GM18861 (cell line): Measurements from ENCODE around the gene USP22.

Experiments
- ATAC-seq: cut with Tn5 transposase; IDR thresholded peaks from one replicate; pipeline ENCODE4 v1.9.1; 2021; ENCODE audit not compliant: unreplicated experiment

USP22 gene

DNA sequence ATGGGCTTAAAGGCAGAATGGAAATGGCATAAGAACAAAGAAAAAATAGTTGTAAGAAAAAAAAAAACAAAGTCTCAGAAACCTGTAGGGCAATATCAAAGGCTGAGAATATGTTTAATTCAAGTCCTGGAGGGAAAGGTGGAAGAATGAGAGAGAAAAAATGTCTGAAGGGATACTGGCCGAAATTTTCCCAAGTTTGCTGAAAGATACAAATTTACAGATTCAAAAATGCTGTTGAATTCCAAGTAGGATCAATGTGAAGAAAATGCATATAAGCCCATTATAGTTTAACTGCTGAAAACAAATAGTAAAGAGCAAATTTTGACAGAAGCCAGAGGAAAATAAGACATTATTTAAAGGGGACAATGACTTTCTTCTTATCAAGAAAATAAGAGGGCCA lies 6.6 kb upstream of the USP22 start:
- no peak for ATAC-seq

DNA sequence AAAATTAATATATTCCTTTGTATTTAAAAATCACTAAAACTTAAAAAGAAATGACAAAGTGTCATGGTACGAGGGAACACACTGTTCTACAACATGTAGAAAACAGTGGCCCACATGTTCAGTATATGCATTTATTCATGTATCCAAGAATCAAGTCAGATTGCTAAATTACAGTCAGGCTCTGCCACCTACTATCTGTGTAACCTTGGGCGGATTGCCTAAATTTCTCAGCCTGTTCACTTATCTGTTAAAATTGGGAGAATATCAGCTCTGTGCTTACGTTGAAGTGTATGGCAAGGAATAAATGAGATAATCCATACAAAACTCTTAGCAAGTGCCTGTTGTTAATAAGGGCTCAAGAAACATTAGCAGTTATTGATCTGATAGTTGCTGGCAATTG lies 3.4 kb upstream of the USP22 start:
- ATAC-seq, result no peak

DNA sequence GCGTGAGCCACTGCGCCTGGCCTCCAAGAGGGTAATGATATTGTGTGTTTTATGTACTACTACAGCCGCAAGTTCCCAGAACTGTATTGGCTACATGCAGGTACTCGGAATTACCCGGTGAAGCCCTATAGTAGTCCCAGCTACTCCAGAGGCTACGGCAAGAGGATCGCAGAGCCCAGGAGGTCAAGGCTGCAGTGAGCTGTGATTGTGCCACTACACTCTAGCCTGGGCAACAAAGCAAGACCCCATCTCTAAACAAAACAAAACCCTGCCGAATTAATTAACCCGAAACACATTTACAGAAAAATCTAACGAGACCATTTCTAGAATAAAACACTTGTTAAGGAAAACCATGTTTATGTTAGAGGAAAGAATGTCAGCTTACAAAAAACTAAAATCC lies 2.2 kb upstream of the USP22 start:
- no peak for ATAC-seq

DNA sequence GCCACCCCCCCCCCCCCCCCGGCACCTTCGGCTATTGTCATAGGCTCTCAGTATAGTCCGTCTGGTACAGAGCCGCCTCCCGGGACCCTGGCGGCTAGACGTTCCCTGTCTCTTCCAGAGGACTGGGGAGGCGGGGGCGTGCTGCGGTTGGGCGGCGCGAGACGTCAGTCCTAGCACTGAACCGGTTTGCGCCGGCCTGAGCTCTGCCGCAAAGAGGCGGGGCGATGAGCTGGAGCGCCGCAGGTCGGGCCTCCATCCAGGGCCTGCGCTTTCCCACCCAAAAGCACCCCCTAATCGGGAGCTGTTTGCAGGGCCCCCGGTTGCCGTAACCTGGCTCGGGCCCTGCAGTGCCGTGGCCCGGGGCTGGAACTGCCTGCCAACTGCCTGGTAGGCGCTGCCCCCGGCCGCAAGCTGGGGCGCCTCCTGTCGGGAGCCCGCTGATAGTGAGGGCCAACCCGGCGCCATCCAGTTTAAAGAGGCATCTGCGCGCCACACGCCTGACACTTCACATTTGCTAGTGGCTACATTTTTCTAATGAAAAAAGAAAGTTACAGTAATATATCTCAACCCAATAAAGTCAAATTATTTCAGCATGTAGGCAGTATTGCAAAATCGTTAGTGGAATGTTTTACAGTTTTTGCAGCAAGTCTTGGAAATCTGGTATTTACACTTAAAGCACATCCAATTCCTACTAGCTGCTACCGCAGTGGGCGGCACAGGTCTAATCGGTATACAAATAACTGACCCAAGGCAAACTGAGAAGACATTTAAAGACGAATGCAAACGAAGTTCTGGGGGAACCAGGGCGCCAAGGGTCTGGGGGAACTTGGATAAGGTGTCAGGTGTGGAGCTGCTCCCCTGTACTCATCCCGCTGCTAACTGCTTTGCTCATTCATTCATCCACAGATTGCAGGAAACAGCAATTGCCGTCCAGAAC lies 753 bp upstream of the USP22 start:
- peak; percentile 77 for ATAC-seq

DNA sequence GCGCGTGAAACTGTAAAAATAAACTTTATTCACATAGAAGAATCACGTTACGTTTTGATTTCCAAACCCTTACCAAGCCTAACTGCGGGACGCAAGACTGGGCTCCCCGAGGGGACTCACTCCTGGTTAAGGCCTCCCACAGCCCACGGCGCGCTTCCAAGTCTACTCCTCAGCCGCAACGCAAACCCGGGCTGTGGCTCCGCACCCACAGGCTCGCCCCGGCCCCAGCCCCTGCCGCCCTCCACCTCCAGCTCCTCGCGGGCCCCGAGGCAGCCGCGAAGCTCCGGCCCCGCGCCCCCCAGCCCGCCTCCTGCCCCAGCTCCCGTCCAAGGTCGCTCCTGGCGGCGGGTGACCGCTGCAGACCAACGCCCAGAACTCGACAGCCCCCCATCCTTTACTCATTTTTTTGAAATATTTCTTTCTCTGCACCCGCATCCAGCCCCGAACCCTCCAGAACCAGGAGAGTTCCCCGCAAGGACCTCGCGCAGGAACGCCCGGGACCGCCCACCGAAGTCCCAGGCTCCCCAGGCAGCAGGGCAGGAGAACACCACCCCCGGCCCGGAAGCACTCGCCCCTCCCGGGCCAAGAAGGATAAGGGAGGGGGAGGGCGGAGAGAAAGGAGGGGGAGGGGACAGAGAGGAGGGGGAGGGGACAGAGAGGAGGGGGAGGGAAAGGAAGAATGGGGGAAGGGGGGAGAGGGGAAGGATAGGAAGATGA lies 912 bp downstream of the USP22 start:
- ATAC-seq, result no peak

DNA sequence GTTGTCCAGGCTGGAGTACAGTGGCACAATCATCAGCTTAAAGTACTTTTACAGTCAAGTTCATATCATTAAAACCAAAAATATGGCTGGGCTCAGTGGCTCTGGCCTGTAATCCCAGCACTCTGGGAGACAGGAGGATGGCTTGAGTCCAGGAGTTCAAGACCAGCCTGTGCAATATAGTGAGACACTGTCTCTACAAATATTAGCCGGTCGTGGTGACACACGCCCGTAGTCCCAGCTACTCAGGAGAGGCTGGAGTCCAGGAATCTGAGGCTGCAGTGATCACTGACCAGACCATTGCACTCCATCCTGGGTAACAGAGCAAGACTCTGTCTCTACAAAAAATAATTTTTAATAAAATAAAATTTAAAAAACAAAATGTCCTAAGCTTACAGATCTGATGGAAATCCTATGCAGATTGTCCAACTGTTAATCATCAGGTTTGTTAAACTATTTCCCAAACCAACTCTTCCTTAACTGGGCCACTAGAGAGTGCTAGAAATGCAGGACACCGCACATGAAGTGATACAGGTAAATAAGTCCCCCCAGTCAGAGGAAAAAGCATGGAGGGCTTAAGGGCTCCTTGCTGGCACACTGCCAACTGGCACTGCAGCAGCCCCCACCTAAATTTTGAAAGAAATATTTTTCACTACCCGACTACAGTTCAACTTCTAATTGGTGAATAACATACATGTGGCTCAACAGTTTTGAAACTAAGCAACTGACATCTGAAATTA lies 2.8 kb downstream of the USP22 start:
- no peak for ATAC-seq

DNA sequence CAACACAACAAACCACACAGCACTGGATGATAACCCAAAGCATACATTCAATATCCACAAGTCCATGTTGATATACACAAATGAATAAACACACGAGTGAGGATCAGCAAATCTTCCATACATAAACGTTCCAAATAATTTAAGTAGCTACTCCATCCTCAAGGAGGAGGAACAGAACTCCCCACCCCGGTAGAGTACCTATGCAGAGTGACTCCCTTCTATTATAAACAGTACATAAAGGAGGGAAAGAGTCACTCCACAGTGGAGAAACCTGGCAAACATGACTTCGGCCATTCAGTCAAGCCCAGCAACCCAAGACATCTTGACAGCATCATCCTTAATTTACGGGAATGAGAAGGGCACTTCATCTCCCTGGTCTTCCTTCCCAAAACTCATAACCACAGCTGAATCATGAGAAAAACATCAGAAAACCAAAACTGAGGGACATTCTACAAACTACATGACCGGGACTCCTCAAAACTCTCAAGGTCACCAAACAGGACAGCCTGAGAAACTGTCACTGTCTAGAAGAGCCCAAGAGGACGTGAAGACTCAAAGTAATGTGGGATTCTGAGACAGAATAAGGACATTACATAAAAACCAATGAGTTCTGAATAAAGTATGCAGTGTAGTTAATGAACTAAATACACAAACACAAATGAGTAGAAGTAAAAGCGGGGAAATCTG lies 5.6 kb downstream of the USP22 start:
- ATAC-seq, result no peak

DNA sequence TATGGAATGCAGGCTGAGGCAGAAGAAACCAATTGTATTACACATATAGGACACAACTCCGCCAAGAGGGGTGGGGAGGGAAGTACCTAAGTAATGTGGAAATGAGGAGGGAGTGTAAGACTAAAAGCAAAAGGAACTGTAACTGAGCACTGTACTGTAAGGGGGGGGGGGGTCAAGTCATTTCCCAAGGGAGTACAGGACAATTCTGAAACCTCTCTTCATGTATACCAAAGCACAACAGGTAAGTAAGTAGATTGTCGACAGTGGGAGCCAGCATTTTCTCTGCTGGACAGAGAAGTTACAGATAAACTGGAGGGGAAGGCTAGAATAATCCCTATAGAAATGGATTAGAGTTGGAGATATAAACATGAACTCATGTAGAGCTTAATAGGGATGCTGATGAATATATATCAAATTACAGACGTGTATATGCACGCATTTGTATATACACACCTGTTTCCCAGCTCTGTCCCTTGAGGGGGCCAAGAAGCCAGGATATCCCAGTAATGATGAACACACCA lies 6.4 kb downstream of the USP22 start:
- ATAC-seq, result no peak

DNA sequence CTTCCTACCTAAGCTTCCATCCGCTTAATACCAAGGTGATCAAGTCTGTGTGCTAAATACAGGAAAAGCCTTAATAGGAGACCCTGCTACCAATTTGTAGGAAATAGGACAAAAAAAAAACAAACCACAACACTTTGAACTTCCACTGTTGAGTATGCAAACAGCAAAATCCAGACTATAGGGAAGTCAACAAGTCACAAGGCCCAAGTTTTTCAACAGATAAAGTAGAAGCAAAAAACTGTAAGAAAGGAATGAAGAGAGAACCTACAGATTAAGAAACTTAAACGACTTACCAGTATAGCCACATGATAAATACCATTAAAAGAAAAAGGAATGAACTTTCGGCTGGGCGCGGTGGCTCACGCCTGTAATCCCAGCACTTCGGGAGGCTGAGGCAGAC lies 7.4 kb downstream of the USP22 start:
- no peak for ATAC-seq

DNA sequence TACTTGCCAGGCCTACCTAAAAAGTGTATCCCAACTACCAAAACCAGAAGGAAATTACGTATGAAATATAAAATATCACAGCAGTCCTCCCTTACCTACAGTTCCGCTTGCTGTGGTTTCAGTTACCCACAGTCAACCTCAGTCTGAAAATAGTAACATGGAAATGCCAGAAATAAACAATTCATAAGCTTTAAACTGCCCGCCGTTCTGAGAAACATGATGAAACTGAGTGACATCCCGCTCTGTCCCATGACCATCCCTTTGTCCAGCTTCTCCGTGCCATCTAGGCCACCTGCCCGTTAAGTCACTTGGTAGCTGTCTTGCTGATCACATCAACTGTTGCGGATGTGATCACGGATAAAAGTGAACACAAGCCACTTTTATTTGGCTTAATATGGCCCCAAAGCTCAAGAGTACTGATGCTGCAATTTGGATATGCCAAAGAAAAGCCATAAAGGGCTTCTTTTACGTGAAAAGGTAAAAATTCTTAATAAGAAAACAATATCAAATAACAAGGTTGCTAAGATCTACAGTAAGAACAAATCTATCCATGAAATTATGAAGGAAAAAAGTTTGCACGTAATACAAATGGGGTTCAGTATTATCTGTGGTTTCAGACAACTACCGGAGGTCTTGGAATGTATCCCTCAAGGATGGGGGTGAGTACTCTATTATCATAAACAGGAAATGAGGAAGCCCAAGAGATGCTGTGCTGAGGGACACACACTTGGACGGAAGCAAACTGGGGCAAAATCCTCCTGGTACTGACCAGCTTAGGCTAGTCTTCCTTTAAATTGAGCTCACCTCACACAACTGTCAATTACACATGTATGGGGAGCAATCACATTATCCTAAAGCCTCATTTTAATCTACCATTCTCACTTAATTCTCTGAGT lies 8.2 kb downstream of the USP22 start:
- no peak for ATAC-seq

DNA sequence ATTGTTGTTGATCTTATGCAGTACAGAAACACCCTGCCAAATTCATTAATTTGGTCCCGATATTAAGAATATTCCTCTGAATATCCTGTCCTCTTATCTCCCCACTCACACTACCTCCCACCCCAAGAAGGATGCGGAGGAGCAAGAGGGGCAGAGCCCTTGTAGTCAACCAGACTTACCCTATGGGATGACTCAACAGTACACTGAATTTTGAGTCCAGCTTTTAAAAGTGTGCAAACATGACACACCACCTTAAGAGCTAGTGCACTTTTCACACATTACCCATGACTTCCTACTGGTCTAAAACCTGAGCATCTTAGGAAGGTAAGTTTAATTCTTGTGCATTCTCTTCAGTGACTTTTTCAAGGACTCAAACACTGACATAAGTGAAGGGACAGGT lies 9.5 kb downstream of the USP22 start:
- ATAC-seq, result no peak

DNA sequence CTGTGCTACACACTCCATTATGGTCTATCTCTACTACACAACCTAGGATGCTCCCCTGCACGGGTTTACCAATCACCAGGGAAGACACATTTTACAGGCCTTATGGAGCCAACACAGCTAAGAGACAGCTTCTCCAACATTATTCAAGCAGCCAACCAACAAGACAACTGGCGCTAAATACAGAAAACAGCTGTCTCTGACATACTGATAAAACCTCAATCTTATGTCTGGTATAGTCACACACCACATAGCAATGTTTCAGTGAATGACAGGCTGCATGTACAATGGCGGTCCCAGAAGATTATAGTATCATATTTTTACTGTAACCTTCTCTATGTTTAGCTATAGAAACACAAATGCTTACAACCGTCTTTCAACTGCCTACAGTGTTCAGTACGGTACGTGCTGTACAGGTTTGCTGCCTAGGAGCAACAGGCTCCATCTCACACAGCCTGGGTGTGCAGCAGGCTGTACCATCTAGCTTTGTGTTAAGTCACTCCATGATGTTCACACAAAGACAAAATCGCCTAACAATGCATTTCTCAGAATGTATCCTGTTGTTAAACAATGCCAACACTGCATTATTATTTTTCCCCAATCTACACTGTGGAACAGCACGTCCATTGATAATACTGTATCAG lies 10.9 kb downstream of the USP22 start:
- ATAC-seq, result no peak

DNA sequence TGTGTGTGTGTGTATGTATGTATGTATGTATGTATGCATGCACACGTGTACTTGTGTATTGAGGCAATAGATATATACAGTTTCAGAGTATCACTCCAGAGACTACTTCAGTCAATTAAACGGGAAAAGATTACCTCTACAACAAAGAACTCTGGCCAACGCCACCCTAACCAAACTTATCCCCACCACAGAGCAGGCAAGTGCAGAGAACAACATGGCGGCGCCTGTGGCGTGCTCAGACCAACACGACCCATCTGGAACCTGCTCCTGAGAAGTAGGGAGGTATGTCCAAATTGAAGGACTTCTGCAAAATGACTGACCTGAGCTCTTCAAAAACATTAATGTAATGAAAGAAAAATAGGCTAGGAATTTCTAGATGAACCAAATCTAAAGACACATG lies 12.4 kb downstream of the USP22 start:
- no peak for ATAC-seq

DNA sequence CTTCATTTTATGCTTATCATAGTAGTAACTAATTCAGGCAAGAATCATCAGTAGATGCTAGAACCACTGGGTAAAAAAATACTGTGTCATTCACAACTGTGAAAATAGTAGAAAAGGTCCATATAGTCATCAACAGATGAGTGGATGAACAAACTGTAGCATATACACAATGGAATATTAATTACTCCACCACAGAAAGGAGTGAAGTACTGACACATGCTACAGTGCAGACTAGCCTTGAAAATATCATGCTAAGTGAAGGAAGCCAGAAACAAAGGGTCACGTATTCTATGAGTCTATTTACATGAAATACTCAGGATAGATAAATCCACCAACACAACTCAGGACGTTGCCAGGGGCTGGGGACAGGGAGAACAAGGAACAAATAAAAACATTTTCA lies 13.3 kb downstream of the USP22 start:
- ATAC-seq, result no peak

DNA sequence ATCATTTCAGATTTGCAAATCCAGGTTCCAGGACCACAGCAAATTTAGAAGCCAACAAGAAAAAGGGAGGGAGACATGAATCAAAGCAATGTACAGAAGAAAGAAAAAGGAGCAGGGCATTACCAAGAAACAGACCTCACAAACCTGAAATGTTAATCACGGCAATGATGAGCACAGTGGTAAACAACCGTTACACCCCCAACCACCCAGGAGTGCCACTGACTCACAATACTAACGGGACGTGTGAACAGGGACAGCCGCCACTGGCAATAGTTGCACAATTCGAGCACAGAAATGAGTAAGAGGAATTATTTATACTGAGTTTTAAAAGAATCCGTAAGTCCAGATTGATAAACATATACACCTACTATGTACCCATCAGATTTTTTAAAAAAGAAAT lies 13.8 kb downstream of the USP22 start:
- ATAC-seq, result no peak

DNA sequence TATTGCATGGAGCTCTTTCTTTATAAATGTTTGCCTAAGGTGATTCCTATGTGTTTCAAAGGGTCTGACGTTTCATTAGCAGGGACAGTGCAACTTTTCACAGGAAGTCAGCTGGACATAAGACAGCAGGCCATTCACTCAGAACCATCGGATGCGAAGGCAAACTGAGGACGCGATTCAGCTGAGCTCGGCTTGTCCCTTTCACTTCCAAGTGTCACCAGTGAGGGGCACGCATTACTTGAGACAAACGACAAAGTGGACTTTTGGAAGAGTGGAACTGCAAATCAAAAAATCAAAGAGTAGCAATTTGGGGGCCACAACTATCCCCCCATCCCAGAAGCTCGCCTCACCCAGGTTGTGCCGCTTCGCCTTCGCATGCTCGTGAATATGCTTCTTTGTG lies 14.6 kb downstream of the USP22 start:
- ATAC-seq, result no peak

DNA sequence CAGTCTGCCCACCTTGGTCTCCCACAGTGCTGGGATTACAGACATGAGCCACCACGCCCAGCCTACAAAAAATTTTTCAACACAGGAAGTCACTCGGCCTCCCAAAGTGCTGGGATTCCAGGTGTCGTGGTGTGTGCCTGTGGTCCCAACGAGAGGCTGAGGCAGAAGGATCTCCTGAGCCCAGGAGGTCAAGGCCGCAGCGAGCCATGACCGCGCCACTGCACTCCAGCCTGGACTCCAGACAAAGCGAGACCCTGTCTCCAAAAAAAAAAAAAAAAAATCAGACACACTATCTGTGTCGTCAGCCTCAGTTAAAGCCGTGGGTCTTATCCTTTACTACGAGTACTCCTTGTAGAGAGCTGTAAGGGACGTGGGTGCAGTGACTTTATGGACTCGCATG lies 15.8 kb downstream of the USP22 start:
- ATAC-seq, result no peak

DNA sequence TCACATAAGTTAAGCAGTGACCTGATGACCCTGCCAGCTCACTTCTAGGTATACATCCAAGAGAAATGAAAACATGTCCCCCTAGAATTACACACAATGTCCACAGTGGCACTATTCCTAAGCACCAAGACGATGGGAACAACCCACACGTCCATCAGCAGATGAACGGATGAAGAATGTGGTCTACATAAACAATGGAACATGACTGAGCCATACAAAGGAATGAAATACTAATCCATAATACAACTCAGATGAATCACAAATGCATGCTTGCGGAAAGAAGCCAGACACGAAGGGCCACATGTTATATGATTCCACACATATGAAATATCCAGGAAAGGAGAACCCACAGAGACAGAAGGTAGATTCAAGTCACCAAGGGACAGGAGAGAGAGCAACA lies 17.4 kb downstream of the USP22 start:
- ATAC-seq, result no peak

DNA sequence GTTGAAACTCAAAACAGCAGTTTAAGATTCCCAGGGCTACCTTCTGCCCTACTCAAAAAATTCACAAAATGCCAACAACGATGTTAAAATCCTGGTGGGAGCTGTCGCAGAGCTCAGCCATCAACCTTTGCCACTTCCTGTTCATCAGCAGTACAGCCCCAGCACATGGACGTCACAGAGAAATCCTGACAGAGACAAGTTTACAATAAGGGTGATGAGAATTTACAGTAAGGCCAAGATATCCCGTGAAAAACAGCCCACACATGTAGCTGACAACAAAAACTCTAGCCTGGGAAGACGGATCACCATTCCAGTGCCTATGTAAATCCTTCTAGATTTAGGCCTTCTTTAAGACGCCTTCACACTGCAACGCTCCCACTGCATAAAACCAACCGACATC lies 18.8 kb downstream of the USP22 start:
- no peak for ATAC-seq
